B cell (primary cell): Measurements from ENCODE around the gene TNRC6A. TPM values are rescaled to one million over a fixed set of nuclear protein-coding genes. Genes with fewer than 3 reads are reported as not detected.

Experiments used
- ATAC-seq: fragments of 200-7000 bp; cut with Tn5 transposase; one replicate; pipeline ENCODE4 v1.10.0; 2021; ENCODE audit warnings: low read depth, mild to moderate bottlenecking, moderate number of reproducible peaks, moderate library complexity
- CTCF ChIA-PET: fragments of 350-600 bp; sonication (Branson Sonifier 250); formaldehyde crosslinking; loops from one replicate; lab custom pipeline; 2021; ENCODE audit warnings: antibody characterized with exemption, inconsistent platforms; lab: Charles Lee
- POLR2A ChIA-PET: fragments of 350-600 bp; sonication (Branson Sonifier 250); formaldehyde crosslinking; loops from one replicate; lab custom pipeline; 2021; ENCODE audit warnings: antibody characterized with exemption; lab: Charles Lee
- DNase-seq: peaks from one replicate; pipeline ENCODE4 v3.0.0; 2013
- H2AFZ ChIP-seq: 2 replicates; pipeline ENCODE4 v1.6.1; 2012; ENCODE audit warnings: mild to moderate bottlenecking, low read depth, low read length; ENCODE audit not compliant: insufficient read depth, poor library complexity, severe bottlenecking
- H3K27ac ChIP-seq, 2 donors: 1 replicate in 1 of 2; 2 replicates in 1 of 2; pipeline ENCODE4 v1.5.1; 2012 to 2013; ENCODE audit warnings: low read length in 2 of 2, mild to moderate bottlenecking in 2 of 2, moderate library complexity in 1 of 2
- H3K27me3 ChIP-seq, 4 experiments: fragments of 200-600 bp in 1 of 4; sonication (generic) in 1 of 4; replicated peaks in 1 of 4; 1 replicate in 2 of 4; 2 replicates in 2 of 4; pipeline versions ENCODE4 v1.6.1 to v1.7.0; 2013 to 2016; ENCODE audit warnings: low read length in 3 of 4, mild to moderate bottlenecking in 2 of 4, mixed read lengths in 1 of 4, moderate library complexity in 1 of 4; ENCODE audit not compliant: insufficient read depth in 4 of 4, control insufficient read depth in 3 of 4; ENCODE audit errors: control extremely low read depth in 1 of 4
- H3K36me3 ChIP-seq, 2 experiments: replicated peaks in 1 of 2; 1 replicate in 1 of 2; 2 replicates in 1 of 2; pipeline versions ENCODE4 v1.6.1 to v1.7.1; 2013; ENCODE audit warnings: low read length in 1 of 2; ENCODE audit not compliant: insufficient read depth in 2 of 2, control insufficient read depth in 1 of 2; ENCODE audit errors: control extremely low read depth in 1 of 2, extremely low read depth in 1 of 2
- H3K4me1 ChIP-seq, 2 donors: fragments of 200-600 bp in 1 of 2; sonication (generic) in 1 of 2; 1 replicate in 1 of 2; 2 replicates in 1 of 2; pipeline versions ENCODE4 v1.5.1 to v1.6.1; 2013 to 2017; ENCODE audit warnings: low read length in 2 of 2; ENCODE audit not compliant: control insufficient read depth in 2 of 2, insufficient read depth in 2 of 2
- H3K4me2 ChIP-seq: replicated peaks from 2 replicates; pipeline ENCODE3; 2012; ENCODE audit warnings: mild to moderate bottlenecking, low read depth, low read length; ENCODE audit not compliant: poor library complexity, severe bottlenecking
- H3K4me3 ChIP-seq, 5 experiments: fragments of 200-600 bp in 1 of 5; sonication (generic) in 1 of 5; 1 replicate in 3 of 5; 2 replicates in 2 of 5; pipeline versions ENCODE4 v1.5.1 to v1.7.0; 2011 to 2016; ENCODE audit warnings: low read length in 4 of 5, mild to moderate bottlenecking in 4 of 5, low read depth in 2 of 5, control low read depth in 1 of 5, moderate library complexity in 1 of 5; ENCODE audit not compliant: insufficient read depth in 1 of 5; ENCODE audit errors: control extremely low read depth in 1 of 5, extremely low read depth in 1 of 5
- H3K79me2 ChIP-seq: fragments of 200-600 bp; sonication (generic); one replicate; pipeline ENCODE4 v1.6.0; 2016; ENCODE audit warnings: low read length; ENCODE audit not compliant: control insufficient read depth, insufficient read depth
- H3K9ac ChIP-seq: fragments of 200-600 bp; sonication (generic); 2 replicates; pipeline ENCODE4 v1.6.1; 2017; ENCODE audit warnings: mild to moderate bottlenecking, low read length, moderate library complexity
- H3K9me3 ChIP-seq, 3 donors: one replicate each; pipeline versions ENCODE4 v1.6.1 to v1.7.1; 2013; ENCODE audit warnings: low read length in 2 of 3; ENCODE audit not compliant: control insufficient read depth in 2 of 3, insufficient read depth in 1 of 3; ENCODE audit errors: control extremely low read depth in 1 of 3
- H4K20me1 ChIP-seq: 2 replicates; pipeline ENCODE4 v1.6.0; 2012; ENCODE audit warnings: mild to moderate bottlenecking, low read length; ENCODE audit not compliant: insufficient read depth, control insufficient read depth, poor library complexity, severe bottlenecking
- H3K27ac Mint-ChIP-seq: one replicate; pipeline ENCODE4 v1.8.0; 2021; ENCODE audit warnings: mixed read lengths
- H3K27me3 Mint-ChIP-seq: one replicate; pipeline ENCODE4 v1.8.0; 2021; ENCODE audit warnings: mixed read lengths
- H3K4me1 Mint-ChIP-seq: one replicate; pipeline ENCODE4 v1.8.0; 2021; ENCODE audit warnings: mixed read lengths
- H3K4me3 Mint-ChIP-seq: one replicate; pipeline ENCODE4 v1.8.0; 2021; ENCODE audit warnings: mixed read lengths
- H3K9me3 Mint-ChIP-seq: one replicate; pipeline ENCODE4 v1.8.0; 2022; ENCODE audit warnings: mixed read lengths; ENCODE audit not compliant: insufficient read depth
- EZH2 ChIP-seq: IDR thresholded peaks from 2 replicates; pipeline ENCODE4 v1.6.1; 2012; ENCODE audit warnings: borderline replicate concordance, low read depth, mild to moderate bottlenecking, moderate library complexity, low read length; ENCODE audit not compliant: insufficient read depth, poor library complexity, severe bottlenecking
- WGBS: methylation state at CpG from one replicate; pipeline ENCODE4 v1.1.5; 2013; ENCODE audit warnings: missing lambda C conversion rate; ENCODE audit not compliant: insufficient coverage; 5-methylcytosine and 5-hydroxymethylcytosine counted together
- intact Hi-C: fragments of 100-400 bp; cut with micrococcal nuclease; formaldehyde crosslinking; loops from one replicate; pipeline ENCODE4 v1.10.0; 2022
- polyA plus RNA-seq: library from polyadenylated mRNA; depleted of rRNA; stranded (reverse); fragments of >200 nt; gene quantifications from 2 replicates; pipeline ENCODE4 v1.2.3, GENCODE V29; 2012
- total RNA-seq, 2 donors: library from RNA; stranded (reverse); fragments of 120-200 nt in 1 of 2; gene quantifications; 1 replicate in 1 of 2; 2 replicates in 1 of 2; pipeline versions ENCODE4 v1.2.3 to v1.2.4, GENCODE V29; 2013 to 2022
- TF ChIP-seq, protein P1 (sequence below): fragments of 200-600 bp; IDR thresholded peaks from one replicate; pipeline ENCODE4 v1.8.0; 2022; ENCODE audit warnings: antibody characterized with exemption, mild to moderate bottlenecking

TNRC6A gene
- total and polyA plus RNA-seq, 2 donors (not counting 1 experiment from before 2014, with no cell fraction given): 79.3 to 104 TPM

- H3K79me2 ChIP-seq: no peaks in the 10 kb centered on the region
- no peaks in the 10 kb centered on the region for H3K4me1 Mint-ChIP-seq
- no peaks in the 10 kb centered on the region for H3K27me3 Mint-ChIP-seq
- no peak overlapping the region for H2AFZ ChIP-seq
- H3K9me3 Mint-ChIP-seq: no peaks in the 10 kb centered on the region
- no peaks in the 10 kb centered on the region for H3K36me3 ChIP-seq
- no peaks in the 10 kb centered on the region for H4K20me1 ChIP-seq
- ATAC-seq (no peak), DNase-seq (no peak)
- no peaks in the 10 kb centered on the region for H3K27me3 ChIP-seq
- no peak overlapping the region for H3K4me3 ChIP-seq
- H3K4me2 ChIP-seq: no peak overlapping the region
- 85% methylated on average over 3 of the region's 7 CpGs for WGBS
- intact Hi-C loops: no loop called here
- no peak overlapping the region for H3K27ac Mint-ChIP-seq
- H3K9me3 ChIP-seq: no peaks in the 10 kb centered on the region
- no peak overlapping the region for H3K27ac ChIP-seq
- ChIA-PET CTCF (no interaction called here), POLR2A (no interaction called here)
- H3K4me3 Mint-ChIP-seq: no peak overlapping the region
- no peaks in the 10 kb centered on the region for H3K4me1 ChIP-seq
- TF ChIP-seq EZH2: no peak
- TF ChIP-seq, protein P1, sequence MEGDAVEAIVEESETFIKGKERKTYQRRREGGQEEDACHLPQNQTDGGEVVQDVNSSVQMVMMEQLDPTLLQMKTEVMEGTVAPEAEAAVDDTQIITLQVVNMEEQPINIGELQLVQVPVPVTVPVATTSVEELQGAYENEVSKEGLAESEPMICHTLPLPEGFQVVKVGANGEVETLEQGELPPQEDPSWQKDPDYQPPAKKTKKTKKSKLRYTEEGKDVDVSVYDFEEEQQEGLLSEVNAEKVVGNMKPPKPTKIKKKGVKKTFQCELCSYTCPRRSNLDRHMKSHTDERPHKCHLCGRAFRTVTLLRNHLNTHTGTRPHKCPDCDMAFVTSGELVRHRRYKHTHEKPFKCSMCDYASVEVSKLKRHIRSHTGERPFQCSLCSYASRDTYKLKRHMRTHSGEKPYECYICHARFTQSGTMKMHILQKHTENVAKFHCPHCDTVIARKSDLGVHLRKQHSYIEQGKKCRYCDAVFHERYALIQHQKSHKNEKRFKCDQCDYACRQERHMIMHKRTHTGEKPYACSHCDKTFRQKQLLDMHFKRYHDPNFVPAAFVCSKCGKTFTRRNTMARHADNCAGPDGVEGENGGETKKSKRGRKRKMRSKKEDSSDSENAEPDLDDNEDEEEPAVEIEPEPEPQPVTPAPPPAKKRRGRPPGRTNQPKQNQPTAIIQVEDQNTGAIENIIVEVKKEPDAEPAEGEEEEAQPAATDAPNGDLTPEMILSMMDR: no peak
- H3K9ac ChIP-seq: no peak overlapping the region
Observed at GRCh38 chr16:24839347-24839972, 110.0 kb downstream of the TNRC6A start.

DNA sequence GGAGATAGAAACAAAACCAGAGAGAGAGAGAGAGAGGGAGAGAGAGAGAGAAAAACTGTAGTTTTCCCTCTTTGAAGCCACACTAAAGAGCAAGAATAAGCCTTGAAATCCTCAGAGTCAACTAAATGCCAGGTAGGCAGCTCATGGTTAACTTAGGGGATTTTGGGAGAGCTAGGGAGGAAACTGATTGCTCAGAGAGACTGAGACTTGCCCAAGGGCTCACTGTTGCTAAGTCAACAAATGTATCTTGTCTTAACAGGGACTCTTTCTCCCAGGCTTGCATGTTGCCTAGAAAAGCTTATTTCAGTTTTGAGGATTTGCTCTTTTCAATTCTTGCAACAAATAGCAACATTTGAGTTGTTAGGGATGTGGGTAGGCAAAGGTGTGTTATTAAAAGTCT, 111.8 kb downstream of the TNRC6A start:
- H3K27me3 Mint-ChIP-seq: no peaks in the 10 kb centered on the region
- H3K4me3 Mint-ChIP-seq: no peak overlapping the region
- intact Hi-C loops: no loop called here
- Histone ChIP-seq H3K4me1 (no peaks in the 10 kb centered on the region), H3K9ac (no peak overlapping the region), H4K20me1 (no peaks in the 10 kb centered on the region), H3K27ac (no peak overlapping the region), H3K4me3 (no peak overlapping the region), H2AFZ (no peak overlapping the region), H3K79me2 (no peaks in the 10 kb centered on the region), H3K4me2 (no peak overlapping the region), H3K27me3 (no peaks in the 10 kb centered on the region), H3K9me3 (no peaks in the 10 kb centered on the region), H3K36me3 (no peaks in the 10 kb centered on the region)
- H3K27ac Mint-ChIP-seq: no peak overlapping the region
- DNase-seq: no peak
- no peaks in the 10 kb centered on the region for H3K4me1 Mint-ChIP-seq
- TF ChIP-seq, protein P1: no peak
- TF ChIP-seq EZH2: no peak
- POLR2A ChIA-PET: no interaction called here
- no peaks in the 10 kb centered on the region for H3K9me3 Mint-ChIP-seq
- CTCF ChIA-PET: no interaction called here
- no peak for ATAC-seq
